NCI-H460 (cell line): Measurements from ENCODE around the gene LAMC3. TPM values are rescaled to one million over a fixed set of nuclear protein-coding genes. Genes with fewer than 3 reads are reported as not detected.

Experiments used
- DNase-seq: peaks from one replicate; pipeline ENCODE4 v3.0.0-alpha.2; 2016; ENCODE audit warnings: low read depth; ENCODE audit errors: extremely low read depth
- total RNA-seq: library from RNA; depleted of rRNA; stranded (reverse); fragments of >200 nt; shearing (Covaris generic); gene quantifications from 2 replicates; pipeline ENCODE4 v1.2.3, GENCODE V29; 2014

The LAMC3 gene
- total RNA-seq, 1 experiment from 2014 or later = 8.9 TPM

GRCh38 chr9:131008086-131008485 lies 888 bp upstream of the LAMC3 start:
- no peak for DNase-seq

- no peak for DNase-seq
Observed at GRCh38 chr9:131008563-131008908, 438 bp upstream of the LAMC3 start.

- no peak for DNase-seq
Observed at GRCh38 chr9:131010482-131011273, 1.7 kb downstream of the LAMC3 start.

GRCh38 chr9:131011274-131012022 lies 2.5 kb downstream of the LAMC3 start:
- no peak for DNase-seq

- no peak for DNase-seq
Observed at GRCh38 chr9:131012023-131012334, 3.0 kb downstream of the LAMC3 start.

- no peak for DNase-seq
Observed at GRCh38 chr9:131012396-131012917, 3.5 kb downstream of the LAMC3 start.

GRCh38 chr9:131013015-131013755 lies 4.2 kb downstream of the LAMC3 start:
- no peak for DNase-seq

- DNase-seq = no peak
Observed at GRCh38 chr9:131013771-131014676, 5.0 kb downstream of the LAMC3 start.

GRCh38 chr9:131015112-131015511 lies 6.1 kb downstream of the LAMC3 start:
- DNase-seq = no peak

GRCh38 chr9:131015876-131016397 lies 7.0 kb downstream of the LAMC3 start:
- no peak for DNase-seq

- no peak for DNase-seq
Observed at GRCh38 chr9:131017067-131017466, 8.1 kb downstream of the LAMC3 start.

- DNase-seq = no peak
Observed at GRCh38 chr9:131018621-131019020, 9.6 kb downstream of the LAMC3 start.

- no peak for DNase-seq
Observed at GRCh38 chr9:131019388-131020239, 10.6 kb downstream of the LAMC3 start.

- DNase-seq = no peak
Observed at GRCh38 chr9:131020388-131020787, 11.4 kb downstream of the LAMC3 start.

GRCh38 chr9:131020862-131021261 lies 11.9 kb downstream of the LAMC3 start:
- no peak for DNase-seq

- no peak for DNase-seq
Observed at GRCh38 chr9:131021785-131022184, 12.8 kb downstream of the LAMC3 start.

- DNase-seq = peak; percentile 11
Observed at GRCh38 chr9:131024978-131025868, 16.2 kb downstream of the LAMC3 start.
